K562 (cell line): ENCODE data around the gene RALGAPA2. TPM values are rescaled to one million over a fixed set of nuclear protein-coding genes. Genes with fewer than 3 reads are reported as not detected.

ENCODE experiments used
- ATAC-seq: fragments of 200-7000 bp; cut with Tn5 transposase; 3 replicates; pipeline ENCODE4 v1.9.1; 2020; ENCODE audit warnings: moderate library complexity
- BruUV-seq: library from RNA; stranded (reverse); fragments of 400-500 nt; replicated peaks from 2 replicates; lab custom pipeline; 2021; lab: Mats Ljungman, UMichigan
- CTCF ChIA-PET: fragments of 300-600 bp; formaldehyde crosslinking; extraction: SDS; loops from one replicate; lab custom pipeline; 2021; ENCODE audit warnings: low intra/inter-chr PET ratio; lab: Yijun Ruan, JAX
- POLR2A ChIA-PET: fragments of 300-600, 350-650 bp; sonication (Branson Sonifier 250); formaldehyde crosslinking; extraction: SDS; loops from one replicate; lab custom pipeline; 2021; ENCODE audit warnings: antibody characterized with exemption, inconsistent platforms; lab: Yijun Ruan, JAX
- DNase-seq, 4 experiments: peaks; one replicate each; pipeline versions ENCODE4 v3.0.0 to v3.0.0-alpha.2; 2011 to 2018; ENCODE audit warnings: low spot score in 3 of 4, mixed read lengths in 3 of 4; ENCODE audit errors: extremely low read depth in 1 of 4
- FAIRE-seq: peaks from 2 replicates; lab custom pipeline; 2011; peaks lifted over from hg19 to GRCh38; lab: Jason Lieb, UNC
- H2AFZ ChIP-seq: 2 replicates; pipeline ENCODE4 v1.6.0; 2011; ENCODE audit warnings: low read depth, low read length, control low read depth, inconsistent platforms
- H3K27ac ChIP-seq: fragments of 200-600 bp; 3 replicates; pipeline ENCODE4 v1.8.0; 2011; ENCODE audit warnings: low read depth, mild to moderate bottlenecking, control low read depth, inconsistent platforms, low read length, moderate library complexity, mixed read lengths; ENCODE audit errors: extremely low read depth
- H3K27me3 ChIP-seq, 2 experiments: fragments of 300-600 bp in 1 of 2; 2 replicates in 1 of 2; 3 replicates in 1 of 2; pipeline versions ENCODE4 v1.6.0 to v1.8.0; 2011; ENCODE audit warnings: inconsistent platforms in 2 of 2, low read length in 2 of 2, mild to moderate bottlenecking in 1 of 2, mixed read lengths in 1 of 2, moderate library complexity in 1 of 2; ENCODE audit not compliant: control insufficient read depth in 2 of 2, insufficient read depth in 2 of 2
- H3K36me3 ChIP-seq: fragments of 300-600 bp; 3 replicates; pipeline ENCODE4 v1.8.0; 2011; ENCODE audit warnings: mild to moderate bottlenecking, low read length, inconsistent platforms; ENCODE audit not compliant: control insufficient read depth, insufficient read depth
- H3K4me1 ChIP-seq, 2 experiments: fragments of 200-600 bp in 1 of 2; replicated peaks in 1 of 2; 2 replicates in 1 of 2; 3 replicates in 1 of 2; pipeline versions ENCODE4 v1.5.1 to v1.8.0; 2011; ENCODE audit warnings: inconsistent platforms in 2 of 2, low read length in 2 of 2, mild to moderate bottlenecking in 1 of 2, mixed read lengths in 1 of 2, moderate library complexity in 1 of 2; ENCODE audit not compliant: control insufficient read depth in 2 of 2, insufficient read depth in 2 of 2
- H3K4me2 ChIP-seq: 2 replicates; pipeline ENCODE4 v1.6.1; 2011; ENCODE audit warnings: low read length, control low read depth, inconsistent platforms, mixed read lengths; ENCODE audit not compliant: insufficient read depth
- H3K4me3 ChIP-seq: fragments of 200-600 bp; sonication (generic), shearing (Covaris generic); 2 replicates; pipeline ENCODE4 v1.5.1; 2016; ENCODE audit warnings: control low read depth, inconsistent platforms
- H3K79me2 ChIP-seq: fragments of 200-600 bp; 3 replicates; pipeline ENCODE4 v1.8.0; 2011; ENCODE audit warnings: low read length, inconsistent platforms; ENCODE audit not compliant: control insufficient read depth, insufficient read depth
- H3K9ac ChIP-seq, 2 experiments: 2 replicates each; pipeline versions ENCODE4 v1.6.0 to v1.6.1; 2011; ENCODE audit warnings: low read depth in 2 of 2, low read length in 2 of 2, control low read depth in 1 of 2, inconsistent platforms in 1 of 2, mild to moderate bottlenecking in 1 of 2, mixed read lengths in 1 of 2; ENCODE audit not compliant: insufficient read depth in 1 of 2
- H3K9me1 ChIP-seq: one replicate; pipeline ENCODE4 v1.6.0; 2011; ENCODE audit warnings: inconsistent platforms, mild to moderate bottlenecking, low read length, moderate library complexity; ENCODE audit not compliant: control insufficient read depth, insufficient read depth
- H3K9me3 ChIP-seq: replicated peaks from 2 replicates; pipeline ENCODE4 v1.5.1; 2011; ENCODE audit warnings: low read depth, low read length, inconsistent platforms; ENCODE audit not compliant: control insufficient read depth, insufficient read depth
- H4K20me1 ChIP-seq: replicated peaks from 2 replicates; pipeline ENCODE4 v1.6.1; 2011; ENCODE audit warnings: low read length, inconsistent platforms, mixed read lengths; ENCODE audit not compliant: control insufficient read depth, insufficient read depth
- GABPB1 ChIP-seq: sonication (generic); formaldehyde crosslinking; IDR thresholded peaks from 2 replicates; pipeline ENCODE4 v1.8.0; 2022; ENCODE audit warnings: mild to moderate bottlenecking, missing genetic modification reagents
- GTF2A2 ChIP-seq: IDR thresholded peaks from 2 replicates; pipeline ENCODE4 v1.6.1; 2016; ENCODE audit warnings: mild to moderate bottlenecking, missing genetic modification characterization, missing compliant biosample characterization
- NCOR1 ChIP-seq: fragments of 450-650 bp; IDR thresholded peaks from 2 replicates; pipeline ENCODE4 v1.6.1; 2016; ENCODE audit warnings: mild to moderate bottlenecking, moderate library complexity
- SNIP1 ChIP-seq: fragments of 450-650 bp; IDR thresholded peaks from 2 replicates; pipeline ENCODE4 v1.7.1; 2017; ENCODE audit warnings: low read depth, mild to moderate bottlenecking
- WGBS: fragments of 100-300 bp; shearing (Covaris generic); methylation state at CpG from one replicate; pipeline ENCODE4 v1.1.6; 2016; ENCODE audit warnings: low coverage, mixed read lengths; ENCODE audit not compliant: insufficient coverage; ENCODE audit errors: missing lambda C conversion rate; 5-methylcytosine and 5-hydroxymethylcytosine counted together
- in situ Hi-C: fragments of 300-500 bp; cut with MboI; formaldehyde crosslinking; loops from 4 replicates; pipeline ENCODE4 v1.15.0; 2018; ENCODE audit warnings: inconsistent platforms, mixed read lengths
- intact Hi-C: fragments of 100-400 bp; cut with micrococcal nuclease; formaldehyde crosslinking; loops from 2 replicates; pipeline ENCODE4 v1.14.2; 2022
- polyA plus RNA-seq, 8 experiments: library from polyadenylated mRNA; depleted of rRNA in 4 of 8; stranded (reverse) in 5 of 8; unstranded in 3 of 8; fragments of >200 nt; fragmentation: Nextera tagmentation in 2 of 8; fragmentation: Illumina TruSeq in 1 of 8; extraction: Ambion mirVana in 2 of 8; extraction: Trizol in 1 of 8; gene quantifications; 2 replicates each; pipeline versions ENCODE4 v1.2.1 to v1.2.3, GENCODE V29; 2011 to 2014; ENCODE audit warnings: inconsistent platforms in 1 of 8, missing spikeins in 1 of 8
- total RNA-seq, 7 experiments: library from RNA; depleted of rRNA in 6 of 7; stranded (reverse); fragments of >200 nt in 6 of 7; fragmentation: Illumina TruSeq in 2 of 7; extraction: Trizol in 2 of 7; gene quantifications; 2 replicates each; pipeline versions ENCODE4 v1.2.1 to v1.2.3, GENCODE V29; 2011 to 2021; ENCODE audit warnings: low replicate concordance in 1 of 7
- TF ChIP-seq, protein P1 (sequence below): sonication (generic); formaldehyde crosslinking; IDR thresholded peaks from 2 replicates; pipeline ENCODE4 v1.8.1; 2023; ENCODE audit warnings: mild to moderate bottlenecking, missing genetic modification reagents
- TF ChIP-seq, protein P2 (sequence below): fragments of 250-450 bp; sonication (Bioruptor Pico); IDR thresholded peaks from 2 replicates; pipeline ENCODE4 v1.4.0; 2020; ENCODE audit warnings: mild to moderate bottlenecking, moderate library complexity
- TF ChIP-seq, protein P3 (sequence below): sonication (generic); formaldehyde crosslinking; IDR thresholded peaks from 2 replicates; pipeline ENCODE4 v1.8.0; 2023; ENCODE audit warnings: mild to moderate bottlenecking, missing genetic modification reagents

Gene RALGAPA2
- total and polyA plus RNA-seq, 9 of the 15 experiments (the other 6 are each of a cell fraction or from before 2014, with no cell fraction given), result 0.35 to 2.7 (median 1.4) TPM

DNA sequence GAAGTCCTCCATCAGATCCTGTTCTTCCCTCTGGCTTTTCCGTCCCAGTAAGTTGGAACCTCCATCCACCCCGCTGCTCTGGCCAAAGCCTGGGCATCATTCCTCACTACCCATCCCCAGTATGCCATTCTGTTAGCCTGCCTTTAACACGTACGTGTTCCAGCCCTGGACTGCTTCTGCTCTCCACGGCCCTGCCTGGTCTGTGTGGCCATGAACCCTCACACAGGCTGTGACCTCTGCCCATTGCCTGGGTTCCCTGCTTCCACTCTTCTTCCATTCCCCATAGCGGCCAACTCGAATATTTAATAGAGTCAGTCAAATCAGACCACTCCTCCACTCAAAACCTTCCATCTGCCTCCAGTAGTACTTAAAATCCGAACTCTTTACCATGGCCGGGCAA lies 29.4 kb downstream of the RALGAPA2 start:
- Histone ChIP-seq H3K9ac (no peak overlapping the region), H3K9me3 (no peaks in the 10 kb centered on the region), H4K20me1 (no peaks in the 10 kb centered on the region), H3K4me2 (no peak overlapping the region), H3K79me2 (no peaks in the 10 kb centered on the region), H3K36me3 (no peaks in the 10 kb centered on the region), H3K27me3 (no peaks in the 10 kb centered on the region), H3K4me3 (no peak overlapping the region), H3K9me1 (no peaks in the 10 kb centered on the region), H2AFZ (no peak overlapping the region), H3K4me1 (no peaks in the 10 kb centered on the region; a peak in 1 of 5 replicates), H3K27ac (no peak overlapping the region)
- ChIA-PET POLR2A (no interaction called here), CTCF (no interaction called here)
- in situ Hi-C loops (no loop called here), intact Hi-C loops (no loop called here)
- WGBS, result 2% methylated on average over 6 of the region's 9 CpGs
- ATAC-seq (no peak), FAIRE-seq (no peak), DNase-seq (no peak)
- no TSS peak for BruUV-seq
- TF ChIP-seq, protein P1, sequence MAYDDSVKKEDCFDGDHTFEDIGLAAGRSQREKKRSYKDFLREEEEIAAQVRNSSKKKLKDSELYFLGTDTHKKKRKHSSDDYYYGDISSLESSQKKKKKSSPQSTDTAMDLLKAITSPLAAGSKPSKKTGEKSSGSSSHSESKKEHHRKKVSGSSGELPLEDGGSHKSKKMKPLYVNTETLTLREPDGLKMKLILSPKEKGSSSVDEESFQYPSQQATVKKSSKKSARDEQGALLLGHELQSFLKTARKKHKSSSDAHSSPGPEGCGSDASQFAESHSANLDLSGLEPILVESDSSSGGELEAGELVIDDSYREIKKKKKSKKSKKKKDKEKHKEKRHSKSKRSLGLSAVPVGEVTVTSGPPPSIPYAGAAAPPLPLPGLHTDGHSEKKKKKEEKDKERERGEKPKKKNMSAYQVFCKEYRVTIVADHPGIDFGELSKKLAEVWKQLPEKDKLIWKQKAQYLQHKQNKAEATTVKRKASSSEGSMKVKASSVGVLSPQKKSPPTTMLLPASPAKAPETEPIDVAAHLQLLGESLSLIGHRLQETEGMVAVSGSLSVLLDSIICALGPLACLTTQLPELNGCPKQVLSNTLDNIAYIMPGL (CRISPR knock-in tag), result no peak

DNA sequence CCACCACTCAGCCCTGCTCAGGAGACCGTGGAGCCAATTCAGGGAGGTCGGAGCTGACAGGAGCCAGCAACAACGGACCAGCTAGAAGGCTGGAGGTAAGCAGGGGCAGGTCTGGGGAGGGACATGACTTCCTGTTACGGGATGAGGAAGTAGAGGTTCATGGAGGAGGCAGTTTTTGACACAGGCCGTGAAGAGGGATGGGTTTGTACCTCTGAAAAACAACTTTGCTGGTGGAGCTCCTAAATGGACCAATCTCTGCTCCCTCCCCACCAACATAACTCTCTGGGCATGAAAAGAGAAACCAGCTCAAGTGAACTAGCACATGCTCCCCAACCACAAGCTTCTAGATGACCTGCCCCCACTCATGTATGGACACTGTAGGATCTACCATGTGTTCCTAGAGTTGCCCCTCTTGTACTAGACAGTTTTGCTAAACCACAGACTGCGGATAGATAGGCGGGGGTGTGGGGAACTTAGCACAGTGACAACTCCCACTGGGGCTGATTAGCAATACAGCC lies 31.4 kb downstream of the RALGAPA2 start:
- Histone ChIP-seq H3K36me3 (no peaks in the 10 kb centered on the region), H3K4me3 (no peak overlapping the region), H3K4me1 (no peaks in the 10 kb centered on the region; a peak in 1 of 5 replicates), H3K27me3 (no peaks in the 10 kb centered on the region), H3K27ac (no peak overlapping the region), H4K20me1 (no peaks in the 10 kb centered on the region), H3K79me2 (no peaks in the 10 kb centered on the region), H3K9ac (no peak overlapping the region), H2AFZ (no peak overlapping the region), H3K9me3 (no peaks in the 10 kb centered on the region), H3K4me2 (no peak overlapping the region; the same call in 1 of the 2 replicates), H3K9me1 (no peaks in the 10 kb centered on the region)
- intact Hi-C loops, result no loop called here
- no TSS peak for BruUV-seq
- in situ Hi-C loops, result no loop called here
- FAIRE-seq (no peak), ATAC-seq (no peak), DNase-seq (no peak)
- 2% methylated on average over 6 of the region's 7 CpGs for WGBS
- CTCF ChIA-PET, result no interaction called here
- POLR2A ChIA-PET, result interaction anchor here (1.5 kb wide), 1 partner anchor 15 kb away, joined by 3 read pairs; no protein-coding TSS in a partner anchor
- TF ChIP-seq GTF2A2 (tag) (no peak), GABPB1 (CRISPR knock-in tag) (no peak), SNIP1 (no peak), NCOR1 (no peak)
- TF ChIP-seq, protein P2, sequence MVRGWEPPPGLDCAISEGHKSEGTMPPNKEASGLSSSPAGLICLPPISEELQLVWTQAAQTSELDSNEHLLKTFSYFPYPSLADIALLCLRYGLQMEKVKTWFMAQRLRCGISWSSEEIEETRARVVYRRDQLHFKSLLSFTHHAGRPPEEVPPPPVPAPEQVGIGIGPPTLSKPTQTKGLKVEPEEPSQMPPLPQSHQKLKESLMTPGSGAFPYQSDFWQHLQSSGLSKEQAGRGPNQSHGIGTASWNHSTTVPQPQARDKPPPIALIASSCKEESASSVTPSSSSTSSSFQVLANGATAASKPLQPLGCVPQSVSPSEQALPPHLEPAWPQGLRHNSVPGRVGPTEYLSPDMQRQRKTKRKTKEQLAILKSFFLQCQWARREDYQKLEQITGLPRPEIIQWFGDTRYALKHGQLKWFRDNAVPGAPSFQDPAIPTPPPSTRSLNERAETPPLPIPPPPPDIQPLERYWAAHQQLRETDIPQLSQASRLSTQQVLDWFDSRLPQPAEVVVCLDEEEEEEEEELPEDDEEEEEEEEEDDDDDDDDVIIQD (CRISPR knock-in tag), result no peak
- TF ChIP-seq, protein P3, sequence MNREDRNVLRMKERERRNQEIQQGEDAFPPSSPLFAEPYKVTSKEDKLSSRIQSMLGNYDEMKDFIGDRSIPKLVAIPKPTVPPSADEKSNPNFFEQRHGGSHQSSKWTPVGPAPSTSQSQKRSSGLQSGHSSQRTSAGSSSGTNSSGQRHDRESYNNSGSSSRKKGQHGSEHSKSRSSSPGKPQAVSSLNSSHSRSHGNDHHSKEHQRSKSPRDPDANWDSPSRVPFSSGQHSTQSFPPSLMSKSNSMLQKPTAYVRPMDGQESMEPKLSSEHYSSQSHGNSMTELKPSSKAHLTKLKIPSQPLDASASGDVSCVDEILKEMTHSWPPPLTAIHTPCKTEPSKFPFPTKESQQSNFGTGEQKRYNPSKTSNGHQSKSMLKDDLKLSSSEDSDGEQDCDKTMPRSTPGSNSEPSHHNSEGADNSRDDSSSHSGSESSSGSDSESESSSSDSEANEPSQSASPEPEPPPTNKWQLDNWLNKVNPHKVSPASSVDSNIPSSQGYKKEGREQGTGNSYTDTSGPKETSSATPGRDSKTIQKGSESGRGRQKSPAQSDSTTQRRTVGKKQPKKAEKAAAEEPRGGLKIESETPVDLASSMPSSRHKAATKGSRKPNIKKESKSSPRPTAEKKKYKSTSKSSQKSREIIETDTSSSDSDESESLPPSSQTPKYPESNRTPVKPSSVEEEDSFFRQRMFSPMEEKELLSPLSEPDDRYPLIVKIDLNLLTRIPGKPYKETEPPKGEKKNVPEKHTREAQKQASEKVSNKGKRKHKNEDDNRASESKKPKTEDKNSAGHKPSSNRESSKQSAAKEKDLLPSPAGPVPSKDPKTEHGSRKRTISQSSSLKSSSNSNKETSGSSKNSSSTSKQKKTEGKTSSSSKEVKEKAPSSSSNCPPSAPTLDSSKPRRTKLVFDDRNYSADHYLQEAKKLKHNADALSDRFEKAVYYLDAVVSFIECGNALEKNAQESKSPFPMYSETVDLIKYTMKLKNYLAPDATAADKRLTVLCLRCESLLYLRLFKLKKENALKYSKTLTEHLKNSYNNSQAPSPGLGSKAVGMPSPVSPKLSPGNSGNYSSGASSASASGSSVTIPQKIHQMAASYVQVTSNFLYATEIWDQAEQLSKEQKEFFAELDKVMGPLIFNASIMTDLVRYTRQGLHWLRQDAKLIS, result no peak
